ENCODE measurements around the gene STEAP1B.

Gene STEAP1B

DNA sequence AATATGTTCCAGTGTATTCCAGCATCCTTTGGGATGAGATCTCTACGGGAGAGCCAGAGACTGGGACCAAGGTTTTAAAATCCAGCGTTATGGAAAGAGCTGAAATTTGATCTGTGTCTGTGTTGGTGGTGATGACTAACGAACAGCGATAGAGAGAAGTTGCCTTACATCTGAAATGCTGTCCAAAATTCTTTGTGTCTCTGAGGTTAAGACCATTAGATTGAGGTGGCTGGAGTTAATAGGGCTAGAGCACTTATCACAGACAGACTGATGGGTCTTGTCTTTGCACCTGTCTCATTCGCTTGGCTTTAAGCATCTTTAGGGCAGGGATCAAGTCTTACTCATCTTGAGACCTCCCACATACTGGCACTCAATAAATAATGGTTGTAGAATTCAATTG, 102.0 kb downstream of the STEAP1B start:
- DNase-seq: no peak

DNA sequence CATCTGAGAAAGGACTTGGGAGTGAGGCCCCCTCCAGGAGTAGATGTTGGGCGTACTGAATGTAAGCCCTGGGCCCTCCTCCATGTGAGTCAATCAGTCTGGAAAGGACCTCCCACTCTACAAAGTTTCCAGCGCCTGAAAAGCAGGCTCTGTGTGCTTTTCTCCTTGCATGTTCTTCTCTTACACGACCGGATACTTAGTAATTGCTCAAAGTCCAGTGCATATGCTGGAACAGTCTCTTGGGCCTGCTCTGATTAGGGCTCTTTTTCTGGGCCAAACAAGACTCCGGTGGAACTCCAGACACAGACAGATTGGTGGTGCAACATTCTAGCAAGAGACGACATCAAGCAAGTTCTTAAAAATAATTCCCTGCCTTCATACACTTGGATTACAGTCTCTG, 104.8 kb downstream of the STEAP1B start:
- DNase-seq: no peak

- DNase-seq: no peak
Observed at GRCh38 chr7:22394739-22395138, 105.2 kb downstream of the STEAP1B start.

GRCh38 chr7:22393913-22394729, 105.9 kb downstream of the STEAP1B start:
- no peak for DNase-seq

GRCh38 chr7:22390516-22390915, 109.5 kb downstream of the STEAP1B start:
- DNase-seq: no peak

GRCh38 chr7:22389892-22390291, 110.1 kb downstream of the STEAP1B start:
- DNase-seq: no peak

DNA sequence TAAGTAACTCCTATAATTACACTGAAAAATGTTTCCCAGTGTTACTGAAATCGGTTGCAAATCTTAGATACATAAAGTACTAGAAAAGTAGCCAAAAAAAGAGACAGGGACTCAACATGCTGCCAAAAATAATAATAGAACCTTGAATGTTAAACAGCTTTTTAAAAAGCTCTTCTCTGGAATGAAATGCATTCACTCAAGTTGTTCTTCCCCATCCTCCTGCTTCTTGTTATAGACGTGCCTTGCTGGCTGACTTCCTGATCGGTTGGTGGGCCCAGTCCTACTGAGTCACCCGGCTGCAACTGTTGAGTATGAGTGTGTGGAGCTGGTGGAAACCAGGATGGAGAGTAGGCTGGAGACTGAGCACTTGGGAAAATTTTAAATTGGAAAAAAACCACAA, 112.4 kb downstream of the STEAP1B start:
- no peak for DNase-seq

- DNase-seq: no peak
Observed at GRCh38 chr7:22386865-22387264, 113.1 kb downstream of the STEAP1B start.

DNA sequence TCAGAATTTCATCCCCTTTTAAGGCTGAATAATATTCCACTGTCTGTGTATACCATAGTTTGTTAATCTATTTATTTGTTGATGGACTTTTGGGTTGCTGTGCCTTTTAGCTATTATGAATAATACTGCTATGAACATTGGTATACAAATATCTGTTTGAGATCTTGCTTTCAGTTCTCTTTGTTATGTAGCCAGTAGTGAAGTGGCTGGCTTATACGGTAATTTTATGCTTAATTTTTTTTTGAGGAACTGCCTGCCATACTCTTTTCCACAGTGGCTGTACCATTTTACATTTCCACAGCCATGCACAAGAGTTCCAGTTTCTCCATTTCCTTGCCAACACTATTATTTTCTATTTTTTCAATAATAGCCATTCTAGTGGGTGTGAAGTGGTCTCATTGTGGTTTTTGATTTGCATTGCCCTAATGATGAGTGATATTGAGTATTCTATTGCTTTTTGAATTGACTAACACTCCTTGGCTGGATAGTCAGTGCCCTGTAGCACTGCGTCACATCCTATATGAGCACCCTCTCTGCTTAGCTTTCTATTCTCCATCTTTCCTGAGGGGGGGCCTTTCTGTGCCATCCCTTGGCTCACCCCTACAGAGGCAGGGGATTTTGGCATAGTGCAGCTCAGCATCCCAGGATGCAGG, 113.7 kb downstream of the STEAP1B start:
- DNase-seq: no peak

- no peak for DNase-seq
Observed at GRCh38 chr7:22385326-22385725, 114.7 kb downstream of the STEAP1B start.

DNA sequence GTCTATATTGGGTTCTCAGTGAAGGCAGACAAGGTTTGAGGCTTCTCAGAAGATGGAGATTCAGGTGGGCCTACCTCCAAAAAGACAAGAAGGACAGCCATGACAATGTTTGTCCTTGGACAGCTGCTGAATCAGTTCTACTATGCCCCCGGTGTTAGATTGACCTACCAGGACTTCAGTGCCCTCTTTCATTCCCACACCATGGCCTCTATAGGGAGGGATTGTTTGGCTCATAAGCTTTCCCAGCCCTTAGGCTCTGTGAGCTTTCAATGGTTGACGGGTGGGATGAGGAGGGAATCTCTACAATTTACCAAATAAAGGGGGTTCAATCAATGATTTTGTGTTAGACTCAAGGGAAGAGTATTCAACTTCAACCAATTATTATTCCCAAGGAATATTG, 119.7 kb downstream of the STEAP1B start:
- DNase-seq: no peak

DNA sequence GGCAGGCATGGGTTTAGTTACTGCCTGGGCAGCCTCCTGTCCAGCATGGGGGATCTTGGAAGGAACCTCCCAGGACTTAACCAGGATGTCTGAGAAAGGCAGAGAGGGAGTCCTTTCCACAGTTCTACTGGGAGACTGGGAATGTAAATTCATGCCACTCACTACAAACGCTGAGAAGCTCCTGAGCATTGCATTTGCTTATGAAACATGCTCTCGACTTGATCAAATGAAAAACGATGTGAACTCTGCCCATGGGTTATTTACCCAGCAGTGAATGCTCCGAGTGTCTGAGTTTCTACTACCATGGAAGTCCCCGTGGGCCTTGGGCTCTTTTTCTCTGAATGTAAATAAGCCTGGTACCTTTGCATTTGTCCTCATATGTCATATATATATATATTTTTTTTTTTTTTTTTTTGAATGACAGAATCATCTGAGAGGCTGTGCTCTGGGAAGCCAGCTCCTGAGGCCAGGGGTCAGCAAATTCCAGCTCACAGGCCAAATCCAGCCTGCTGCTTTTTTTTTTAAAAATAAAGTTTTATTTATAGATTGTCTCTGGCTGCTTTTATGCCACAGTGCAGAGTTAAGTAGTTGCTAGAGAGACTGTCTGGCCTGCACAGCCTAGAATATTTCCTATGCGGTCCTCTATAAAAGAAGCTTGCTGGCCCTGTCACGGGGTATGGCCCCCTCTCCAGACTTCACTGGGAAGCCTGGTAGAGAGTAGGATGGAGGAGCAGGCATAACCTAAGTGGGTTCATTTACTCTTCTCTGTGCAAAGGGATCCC, 121.6 kb downstream of the STEAP1B start:
- no peak for DNase-seq

DNA sequence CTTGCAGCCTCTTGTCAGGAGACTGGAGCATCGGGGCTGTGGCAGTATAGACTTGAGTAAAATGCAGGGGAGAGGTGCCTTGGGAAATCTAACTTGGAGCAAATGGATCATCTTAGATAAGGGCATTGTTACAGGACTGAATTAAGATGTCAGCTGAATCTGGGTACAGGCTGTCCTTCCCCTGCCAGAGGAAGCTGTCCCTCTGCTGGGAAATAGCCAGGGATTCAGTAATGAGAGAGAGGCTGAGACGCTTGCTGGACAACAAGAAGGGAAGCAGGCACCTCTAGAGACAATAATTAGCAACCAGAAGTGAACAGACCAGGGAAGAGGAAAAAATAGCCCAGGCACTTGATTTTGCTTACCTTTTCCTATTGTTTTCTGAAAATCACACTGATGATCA, 122.3 kb downstream of the STEAP1B start:
- no peak for DNase-seq

DNA sequence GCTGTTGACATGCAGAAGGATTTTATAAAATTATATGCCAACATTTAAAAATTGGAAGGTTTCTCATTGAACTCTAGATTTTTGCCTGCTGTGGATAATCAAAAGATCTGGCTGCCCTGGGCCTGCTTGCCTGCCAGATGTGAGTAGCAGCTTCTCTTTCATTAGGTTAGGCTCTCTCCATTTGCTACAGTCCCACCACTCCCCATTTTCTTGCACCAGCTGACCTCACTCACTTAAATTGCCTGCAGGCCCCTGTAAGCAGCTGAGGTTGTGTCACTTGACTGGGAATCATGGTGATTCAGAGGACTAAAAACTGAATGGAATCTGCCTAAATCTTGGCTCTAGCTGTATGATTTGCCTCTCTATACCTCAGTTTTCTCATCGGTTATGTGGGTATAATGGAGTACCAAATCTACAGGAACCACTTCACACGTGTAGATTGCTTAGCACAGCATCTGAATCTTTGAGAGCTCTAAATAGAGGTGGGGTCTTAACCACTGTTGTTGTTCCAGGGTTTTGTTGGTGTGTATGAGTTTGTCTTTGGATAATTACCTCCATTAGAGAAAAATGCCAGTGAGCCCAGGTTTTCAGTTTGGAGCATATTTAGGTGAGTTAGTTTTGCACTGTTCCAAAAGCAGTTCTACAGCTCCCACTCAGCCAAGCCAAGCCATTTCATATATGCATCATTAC, 124.5 kb downstream of the STEAP1B start:
- no peak for DNase-seq

DNA sequence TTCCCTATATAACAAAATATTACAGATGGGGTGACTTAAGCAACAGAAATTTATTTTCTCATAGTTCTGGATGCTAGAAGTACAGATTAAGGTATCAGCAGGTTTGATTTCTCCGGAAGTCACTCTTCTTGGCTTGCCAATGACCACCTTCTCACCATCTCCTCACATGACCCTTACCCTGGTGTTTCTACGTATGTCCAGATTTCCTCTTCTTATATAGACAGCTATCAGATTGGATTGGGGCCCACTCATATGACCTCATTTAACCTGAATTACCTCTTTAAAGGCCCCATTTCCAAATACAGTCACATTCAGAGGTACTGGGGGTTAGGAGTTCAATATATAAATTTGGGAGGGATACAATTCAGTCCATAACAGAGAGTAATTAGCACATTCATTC, 126.1 kb downstream of the STEAP1B start:
- no peak for DNase-seq

- no peak for DNase-seq
Observed at GRCh38 chr7:22373388-22373787, 126.6 kb downstream of the STEAP1B start.

DNA sequence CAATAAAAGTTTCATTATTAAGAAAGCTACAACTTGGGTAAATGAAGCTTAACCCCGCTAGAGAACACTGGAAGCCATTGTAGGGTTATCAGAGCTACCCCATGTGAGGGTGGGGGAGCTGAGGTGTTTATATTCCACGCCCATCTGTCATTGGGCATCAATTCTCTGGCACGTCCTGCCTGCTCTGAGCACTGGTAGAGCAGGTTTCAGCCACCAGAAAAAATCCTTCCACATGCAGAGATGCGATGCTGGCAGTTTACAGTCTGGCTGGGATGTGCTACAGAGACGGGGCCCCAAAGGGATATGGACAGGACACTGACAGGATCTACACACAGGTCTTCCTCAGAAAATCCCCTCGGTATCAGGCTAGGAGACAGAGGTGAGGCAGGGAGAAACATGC, 127.1 kb downstream of the STEAP1B start:
- DNase-seq: no peak

GRCh38 chr7:22371878-22372277, 128.1 kb downstream of the STEAP1B start:
- no peak for DNase-seq

Measured in NCI-H2107 (cell line).